SH-SY5Y (cell line): ENCODE results near the gene ATP5F1B.

ENCODE experiments used
- GATA2 ChIP-seq: IDR thresholded peaks from 2 replicates; pipeline ENCODE4 v1.6.1; 2011; ENCODE audit warnings: mild to moderate bottlenecking, low read depth, low read length
- GATA3 ChIP-seq: IDR thresholded peaks from 2 replicates; pipeline ENCODE4 v1.6.1; 2011; ENCODE audit warnings: low read depth, mild to moderate bottlenecking, low read length, moderate library complexity

DNA sequence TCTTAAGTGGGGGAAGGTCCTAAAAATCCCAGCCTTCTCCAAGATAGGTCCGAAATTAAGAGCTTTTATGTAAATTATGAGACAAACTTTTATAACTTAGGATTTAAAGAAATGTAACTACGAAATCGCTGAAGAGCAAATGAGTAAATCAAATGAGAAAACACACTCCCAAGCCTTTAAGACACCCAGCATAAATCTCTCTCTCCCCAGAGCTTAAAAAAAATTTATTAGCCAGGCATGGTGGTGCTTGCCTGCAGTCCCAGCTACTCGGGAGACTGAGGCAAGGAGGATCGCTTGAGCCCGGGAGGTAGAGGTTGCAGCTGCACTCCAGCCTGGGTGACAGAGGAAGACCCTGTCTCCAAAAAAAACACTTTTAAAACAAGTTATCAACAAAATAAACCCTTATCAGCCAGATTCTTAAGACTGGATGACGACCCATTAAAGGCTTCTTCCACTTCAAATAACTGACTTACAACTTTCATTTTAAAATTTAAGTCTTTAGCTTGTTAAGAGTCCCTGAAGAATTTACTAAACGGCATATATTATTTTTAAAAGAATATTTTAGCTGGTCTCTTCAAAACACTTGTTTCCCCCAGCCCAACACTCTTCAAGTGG lies 39.1 kb upstream of the ATP5F1B start:
- TF ChIP-seq GATA2 (no peak), GATA3 (no peak)
